ENCODE data around the gene IFNA2.

- TF ChIP-seq CTCF (IDR thresholded peaks at IDR 0.05) (no peak), EP300 (IDR thresholded peaks at IDR 0.05; ENCODE audit: low read depth) (no peak)
Measured at GRCh38 chr9:21398955-21399489, 13.8 kb upstream of the IFNA2 start.

All from transverse colon (tissue), 3 donors.